Liver (tissue), 3 donors: ENCODE measurements around the gene BCAP29.

ENCODE experiments used
- EGR1 ChIP-seq, 2 donors: IDR thresholded peaks; 2 replicates each; pipeline ENCODE4 v1.6.1; 2016 to 2018; ENCODE audit warnings: antibody characterized with exemption in 2 of 2, low read depth in 2 of 2
- FOXA1 ChIP-seq: IDR thresholded peaks from 2 replicates; pipeline ENCODE4 v1.6.1; 2016; ENCODE audit warnings: antibody characterized with exemption
- GABPA ChIP-seq, 2 donors: IDR thresholded peaks in 1 of 2; conservative IDR thresholded peaks in 1 of 2; 2 replicates each; pipeline ENCODE4 v1.6.1; 2016; ENCODE audit warnings: antibody characterized with exemption in 2 of 2, mild to moderate bottlenecking in 1 of 2, moderate library complexity in 1 of 2
- HNF4G ChIP-seq: IDR thresholded peaks from 2 replicates; pipeline ENCODE4 v1.6.1; 2016; ENCODE audit warnings: antibody characterized with exemption
- JUND ChIP-seq, 2 donors: IDR thresholded peaks; 2 replicates each; pipeline ENCODE4 v1.6.1; 2016; ENCODE audit warnings: antibody characterized with exemption in 2 of 2
- RAD21 ChIP-seq, 2 donors: IDR thresholded peaks; 2 replicates each; pipeline ENCODE4 v1.6.1; 2016; ENCODE audit warnings: antibody characterized with exemption in 2 of 2, mild to moderate bottlenecking in 2 of 2
- SP1 ChIP-seq: IDR thresholded peaks from 2 replicates; pipeline ENCODE4 v1.6.1; 2018; ENCODE audit warnings: antibody characterized with exemption, mild to moderate bottlenecking
- TAF1 ChIP-seq: conservative IDR thresholded peaks from 2 replicates; pipeline ENCODE4 v1.6.1; 2016; ENCODE audit warnings: antibody characterized with exemption, mild to moderate bottlenecking
- YY1 ChIP-seq: IDR thresholded peaks from 2 replicates; pipeline ENCODE4 v1.6.1; 2016; ENCODE audit warnings: antibody characterized with exemption, mild to moderate bottlenecking
- TF ChIP-seq, protein P1 (sequence below): IDR thresholded peaks from 2 replicates; pipeline ENCODE4 v1.6.1; 2016; ENCODE audit warnings: antibody characterized with exemption
- TF ChIP-seq, protein P2 (sequence below): fragments of 150-350 bp; IDR thresholded peaks from 2 replicates; pipeline ENCODE4 v1.5.1; 2017; ENCODE audit warnings: improper control_type of control experiment, low read depth, low read length; ENCODE audit not compliant: missing input control
- TF ChIP-seq, protein P3 (sequence below): IDR thresholded peaks from 2 replicates; pipeline ENCODE4 v1.6.1; 2016; ENCODE audit warnings: antibody characterized with exemption
- TF ChIP-seq, protein P4 (sequence below): IDR thresholded peaks from 2 replicates; pipeline ENCODE4 v1.6.1; 2016; ENCODE audit warnings: antibody characterized with exemption, mild to moderate bottlenecking
- TF ChIP-seq, protein P5 (sequence below): IDR thresholded peaks from 2 replicates; pipeline ENCODE4 v1.6.1; 2016; ENCODE audit warnings: antibody characterized with exemption
- donor health status: healthy.
- donor health status: healthy.

DNA sequence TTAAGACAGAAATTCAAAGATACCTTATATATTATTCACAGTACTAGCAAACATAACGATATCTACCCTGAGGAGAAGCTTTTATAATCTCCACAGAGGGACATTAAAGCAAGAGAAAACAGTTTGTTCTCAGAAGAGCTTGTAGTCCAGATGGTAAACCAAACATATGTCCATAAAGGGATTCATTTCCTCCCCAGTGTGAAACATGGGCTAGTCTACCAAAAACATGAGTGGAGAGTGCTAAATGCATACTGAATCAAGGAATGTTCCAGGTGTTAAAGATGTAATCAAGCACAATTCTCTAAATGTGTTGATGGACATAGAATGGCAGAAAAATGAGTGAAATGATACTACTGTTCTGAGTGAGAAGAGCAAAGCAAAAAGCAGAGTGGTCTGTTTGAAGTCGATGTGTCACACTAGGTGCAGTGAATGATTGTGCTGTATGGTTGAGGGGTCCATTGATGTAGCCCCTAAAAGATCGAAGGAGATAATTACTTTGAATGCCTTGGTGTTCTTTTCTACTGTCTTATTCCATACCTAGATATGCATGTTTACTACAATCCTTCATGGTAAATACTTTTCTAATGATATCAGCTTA, 25.3 kb downstream of the BCAP29 start:
- no peak for TF ChIP-seq GABPA (IDR thresholded peaks at IDR 0.05 in 1 of 2, conservative IDR thresholded peaks at IDR 0.05 in 1 of 2)
- TF ChIP-seq, protein P1, sequence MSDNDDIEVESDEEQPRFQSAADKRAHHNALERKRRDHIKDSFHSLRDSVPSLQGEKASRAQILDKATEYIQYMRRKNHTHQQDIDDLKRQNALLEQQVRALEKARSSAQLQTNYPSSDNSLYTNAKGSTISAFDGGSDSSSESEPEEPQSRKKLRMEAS: no peak
- TF ChIP-seq, protein P2, sequence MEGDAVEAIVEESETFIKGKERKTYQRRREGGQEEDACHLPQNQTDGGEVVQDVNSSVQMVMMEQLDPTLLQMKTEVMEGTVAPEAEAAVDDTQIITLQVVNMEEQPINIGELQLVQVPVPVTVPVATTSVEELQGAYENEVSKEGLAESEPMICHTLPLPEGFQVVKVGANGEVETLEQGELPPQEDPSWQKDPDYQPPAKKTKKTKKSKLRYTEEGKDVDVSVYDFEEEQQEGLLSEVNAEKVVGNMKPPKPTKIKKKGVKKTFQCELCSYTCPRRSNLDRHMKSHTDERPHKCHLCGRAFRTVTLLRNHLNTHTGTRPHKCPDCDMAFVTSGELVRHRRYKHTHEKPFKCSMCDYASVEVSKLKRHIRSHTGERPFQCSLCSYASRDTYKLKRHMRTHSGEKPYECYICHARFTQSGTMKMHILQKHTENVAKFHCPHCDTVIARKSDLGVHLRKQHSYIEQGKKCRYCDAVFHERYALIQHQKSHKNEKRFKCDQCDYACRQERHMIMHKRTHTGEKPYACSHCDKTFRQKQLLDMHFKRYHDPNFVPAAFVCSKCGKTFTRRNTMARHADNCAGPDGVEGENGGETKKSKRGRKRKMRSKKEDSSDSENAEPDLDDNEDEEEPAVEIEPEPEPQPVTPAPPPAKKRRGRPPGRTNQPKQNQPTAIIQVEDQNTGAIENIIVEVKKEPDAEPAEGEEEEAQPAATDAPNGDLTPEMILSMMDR: no peak
- TF ChIP-seq JUND (IDR thresholded peaks at IDR 0.05): no peak
- TF ChIP-seq, protein P3, sequence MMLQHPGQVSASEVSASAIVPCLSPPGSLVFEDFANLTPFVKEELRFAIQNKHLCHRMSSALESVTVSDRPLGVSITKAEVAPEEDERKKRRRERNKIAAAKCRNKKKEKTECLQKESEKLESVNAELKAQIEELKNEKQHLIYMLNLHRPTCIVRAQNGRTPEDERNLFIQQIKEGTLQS: no peak
- TF ChIP-seq TAF1: no peak
- TF ChIP-seq HNF4G: no peak
- TF ChIP-seq, protein P4, sequence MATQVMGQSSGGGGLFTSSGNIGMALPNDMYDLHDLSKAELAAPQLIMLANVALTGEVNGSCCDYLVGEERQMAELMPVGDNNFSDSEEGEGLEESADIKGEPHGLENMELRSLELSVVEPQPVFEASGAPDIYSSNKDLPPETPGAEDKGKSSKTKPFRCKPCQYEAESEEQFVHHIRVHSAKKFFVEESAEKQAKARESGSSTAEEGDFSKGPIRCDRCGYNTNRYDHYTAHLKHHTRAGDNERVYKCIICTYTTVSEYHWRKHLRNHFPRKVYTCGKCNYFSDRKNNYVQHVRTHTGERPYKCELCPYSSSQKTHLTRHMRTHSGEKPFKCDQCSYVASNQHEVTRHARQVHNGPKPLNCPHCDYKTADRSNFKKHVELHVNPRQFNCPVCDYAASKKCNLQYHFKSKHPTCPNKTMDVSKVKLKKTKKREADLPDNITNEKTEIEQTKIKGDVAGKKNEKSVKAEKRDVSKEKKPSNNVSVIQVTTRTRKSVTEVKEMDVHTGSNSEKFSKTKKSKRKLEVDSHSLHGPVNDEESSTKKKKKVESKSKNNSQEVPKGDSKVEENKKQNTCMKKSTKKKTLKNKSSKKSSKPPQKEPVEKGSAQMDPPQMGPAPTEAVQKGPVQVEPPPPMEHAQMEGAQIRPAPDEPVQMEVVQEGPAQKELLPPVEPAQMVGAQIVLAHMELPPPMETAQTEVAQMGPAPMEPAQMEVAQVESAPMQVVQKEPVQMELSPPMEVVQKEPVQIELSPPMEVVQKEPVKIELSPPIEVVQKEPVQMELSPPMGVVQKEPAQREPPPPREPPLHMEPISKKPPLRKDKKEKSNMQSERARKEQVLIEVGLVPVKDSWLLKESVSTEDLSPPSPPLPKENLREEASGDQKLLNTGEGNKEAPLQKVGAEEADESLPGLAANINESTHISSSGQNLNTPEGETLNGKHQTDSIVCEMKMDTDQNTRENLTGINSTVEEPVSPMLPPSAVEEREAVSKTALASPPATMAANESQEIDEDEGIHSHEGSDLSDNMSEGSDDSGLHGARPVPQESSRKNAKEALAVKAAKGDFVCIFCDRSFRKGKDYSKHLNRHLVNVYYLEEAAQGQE: no peak
- no peak for TF ChIP-seq RAD21 (IDR thresholded peaks at IDR 0.05)
- TF ChIP-seq, protein P5, sequence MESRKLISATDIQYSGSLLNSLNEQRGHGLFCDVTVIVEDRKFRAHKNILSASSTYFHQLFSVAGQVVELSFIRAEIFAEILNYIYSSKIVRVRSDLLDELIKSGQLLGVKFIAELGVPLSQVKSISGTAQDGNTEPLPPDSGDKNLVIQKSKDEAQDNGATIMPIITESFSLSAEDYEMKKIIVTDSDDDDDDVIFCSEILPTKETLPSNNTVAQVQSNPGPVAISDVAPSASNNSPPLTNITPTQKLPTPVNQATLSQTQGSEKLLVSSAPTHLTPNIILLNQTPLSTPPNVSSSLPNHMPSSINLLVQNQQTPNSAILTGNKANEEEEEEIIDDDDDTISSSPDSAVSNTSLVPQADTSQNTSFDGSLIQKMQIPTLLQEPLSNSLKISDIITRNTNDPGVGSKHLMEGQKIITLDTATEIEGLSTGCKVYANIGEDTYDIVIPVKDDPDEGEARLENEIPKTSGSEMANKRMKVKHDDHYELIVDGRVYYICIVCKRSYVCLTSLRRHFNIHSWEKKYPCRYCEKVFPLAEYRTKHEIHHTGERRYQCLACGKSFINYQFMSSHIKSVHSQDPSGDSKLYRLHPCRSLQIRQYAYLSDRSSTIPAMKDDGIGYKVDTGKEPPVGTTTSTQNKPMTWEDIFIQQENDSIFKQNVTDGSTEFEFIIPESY: no peak
- no peak for TF ChIP-seq YY1
- no peak for TF ChIP-seq FOXA1
- no peak for TF ChIP-seq EGR1 (IDR thresholded peaks at IDR 0.05; ENCODE audit: low read depth in 2 of 2)
- TF ChIP-seq SP1: no peak
